Ishikawa (cell line): ENCODE measurements around the gene FYTTD1.

Experiments
- CREB1 ChIP-seq: IDR thresholded peaks from 2 replicates; pipeline ENCODE4 v1.6.1; 2012; ENCODE audit warnings: low read depth
- EGR1 ChIP-seq: IDR thresholded peaks from 2 replicates; pipeline ENCODE4 v1.6.1; 2012
- RAD21 ChIP-seq: IDR thresholded peaks from 2 replicates; pipeline ENCODE4 v1.6.1; 2012; ENCODE audit warnings: low read depth
- TAF1 ChIP-seq: IDR thresholded peaks from 2 replicates; pipeline ENCODE4 v1.6.1; 2012; ENCODE audit warnings: low read depth, mild to moderate bottlenecking
- TCF12 ChIP-seq: IDR thresholded peaks from 2 replicates; pipeline ENCODE4 v1.6.1; 2012; ENCODE audit warnings: low read depth
- TEAD4 ChIP-seq: IDR thresholded peaks from 2 replicates; pipeline ENCODE4 v1.6.1; 2012
- YY1 ChIP-seq: IDR thresholded peaks from 2 replicates; pipeline ENCODE4 v1.6.1; 2012; ENCODE audit warnings: low read depth
- TF ChIP-seq, protein P1 (sequence below): IDR thresholded peaks from 2 replicates; pipeline ENCODE4 v1.6.1; 2012
- TF ChIP-seq, protein P2 (sequence below): IDR thresholded peaks from 2 replicates; pipeline ENCODE4 v1.6.1; 2012; ENCODE audit warnings: low read depth, mild to moderate bottlenecking

DNA sequence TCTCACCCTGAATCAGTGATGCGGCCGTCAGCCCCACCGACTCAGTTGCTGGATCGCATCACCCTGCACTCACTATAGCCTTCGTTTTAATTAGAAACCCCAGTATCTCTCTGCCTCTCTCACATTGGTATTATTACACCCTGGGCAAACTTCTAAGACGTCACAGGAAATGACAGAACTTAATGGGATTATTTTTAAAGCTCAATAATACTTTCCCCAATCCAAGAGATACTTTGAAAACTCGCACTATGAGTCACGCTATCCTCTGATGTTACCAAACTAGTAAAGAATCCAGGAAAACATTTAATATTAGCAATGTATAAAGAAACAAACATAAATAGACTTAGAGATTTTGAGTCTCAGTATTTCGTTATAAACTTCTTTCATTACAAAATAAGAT is 49.6 kb upstream of the FYTTD1 start:
- TF ChIP-seq YY1 (no peak), CREB1 (no peak), RAD21 (no peak), EGR1 (no peak), TAF1 (no peak), TCF12 (no peak), TEAD4 (no peak)
- TF ChIP-seq, protein P1, sequence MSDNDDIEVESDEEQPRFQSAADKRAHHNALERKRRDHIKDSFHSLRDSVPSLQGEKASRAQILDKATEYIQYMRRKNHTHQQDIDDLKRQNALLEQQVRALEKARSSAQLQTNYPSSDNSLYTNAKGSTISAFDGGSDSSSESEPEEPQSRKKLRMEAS = no peak
- TF ChIP-seq, protein P2, sequence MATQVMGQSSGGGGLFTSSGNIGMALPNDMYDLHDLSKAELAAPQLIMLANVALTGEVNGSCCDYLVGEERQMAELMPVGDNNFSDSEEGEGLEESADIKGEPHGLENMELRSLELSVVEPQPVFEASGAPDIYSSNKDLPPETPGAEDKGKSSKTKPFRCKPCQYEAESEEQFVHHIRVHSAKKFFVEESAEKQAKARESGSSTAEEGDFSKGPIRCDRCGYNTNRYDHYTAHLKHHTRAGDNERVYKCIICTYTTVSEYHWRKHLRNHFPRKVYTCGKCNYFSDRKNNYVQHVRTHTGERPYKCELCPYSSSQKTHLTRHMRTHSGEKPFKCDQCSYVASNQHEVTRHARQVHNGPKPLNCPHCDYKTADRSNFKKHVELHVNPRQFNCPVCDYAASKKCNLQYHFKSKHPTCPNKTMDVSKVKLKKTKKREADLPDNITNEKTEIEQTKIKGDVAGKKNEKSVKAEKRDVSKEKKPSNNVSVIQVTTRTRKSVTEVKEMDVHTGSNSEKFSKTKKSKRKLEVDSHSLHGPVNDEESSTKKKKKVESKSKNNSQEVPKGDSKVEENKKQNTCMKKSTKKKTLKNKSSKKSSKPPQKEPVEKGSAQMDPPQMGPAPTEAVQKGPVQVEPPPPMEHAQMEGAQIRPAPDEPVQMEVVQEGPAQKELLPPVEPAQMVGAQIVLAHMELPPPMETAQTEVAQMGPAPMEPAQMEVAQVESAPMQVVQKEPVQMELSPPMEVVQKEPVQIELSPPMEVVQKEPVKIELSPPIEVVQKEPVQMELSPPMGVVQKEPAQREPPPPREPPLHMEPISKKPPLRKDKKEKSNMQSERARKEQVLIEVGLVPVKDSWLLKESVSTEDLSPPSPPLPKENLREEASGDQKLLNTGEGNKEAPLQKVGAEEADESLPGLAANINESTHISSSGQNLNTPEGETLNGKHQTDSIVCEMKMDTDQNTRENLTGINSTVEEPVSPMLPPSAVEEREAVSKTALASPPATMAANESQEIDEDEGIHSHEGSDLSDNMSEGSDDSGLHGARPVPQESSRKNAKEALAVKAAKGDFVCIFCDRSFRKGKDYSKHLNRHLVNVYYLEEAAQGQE = no peak
